Pons (tissue), 1 donor: ENCODE measurements around the gene NFKBIE.
"Not testable (repeated sequence)": the region's sequence is repeated elsewhere in the genome, so short reads cannot be mapped to it uniquely, and the experiment has no call there.

Source experiments
- DNase-seq: peaks from one replicate; pipeline ENCODE4 v3.0.0-alpha.2; 2016; ENCODE audit warnings: low spot score

The NFKBIE gene

GRCh38 chr6:44245912-44246662 is 19.3 kb downstream of the NFKBIE start:
- DNase-seq: peak; percentile 75

GRCh38 chr6:44245391-44245911 is 19.9 kb downstream of the NFKBIE start:
- DNase-seq: no peak

- no peak for DNase-seq
Observed at GRCh38 chr6:44243345-44243744, 22.0 kb downstream of the NFKBIE start.

DNA sequence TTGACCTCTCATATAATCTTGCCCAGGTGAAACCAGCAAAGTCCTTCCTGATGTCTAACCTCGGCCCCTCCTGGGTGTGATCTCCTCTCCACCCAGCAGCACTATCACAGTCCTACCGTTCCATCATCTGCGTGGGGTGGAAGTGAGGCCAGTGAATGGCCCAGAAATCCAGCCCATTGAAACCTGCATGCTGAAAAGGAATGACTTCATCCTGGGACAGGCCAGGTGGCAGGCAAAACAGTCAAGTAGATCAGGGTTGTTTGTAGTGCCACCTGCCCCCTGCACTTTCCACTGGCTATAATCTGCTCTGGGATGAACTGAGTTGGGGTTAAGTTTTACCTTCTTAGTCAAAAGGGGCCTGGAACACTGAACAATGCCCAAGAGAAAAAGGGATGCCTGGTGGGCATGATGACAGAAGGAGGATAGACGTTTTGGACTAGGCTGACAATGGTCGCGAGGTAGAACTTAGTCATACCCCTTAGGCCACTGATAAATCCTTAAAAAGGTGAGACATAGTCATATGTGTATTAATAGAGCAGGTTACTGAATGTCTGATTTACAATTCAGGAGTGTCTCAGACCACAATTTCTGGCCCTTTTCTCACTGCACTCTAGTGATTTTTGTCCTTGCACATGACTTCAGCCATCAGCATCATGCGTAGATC is 26.5 kb downstream of the NFKBIE start:
- DNase-seq: no peak

DNA sequence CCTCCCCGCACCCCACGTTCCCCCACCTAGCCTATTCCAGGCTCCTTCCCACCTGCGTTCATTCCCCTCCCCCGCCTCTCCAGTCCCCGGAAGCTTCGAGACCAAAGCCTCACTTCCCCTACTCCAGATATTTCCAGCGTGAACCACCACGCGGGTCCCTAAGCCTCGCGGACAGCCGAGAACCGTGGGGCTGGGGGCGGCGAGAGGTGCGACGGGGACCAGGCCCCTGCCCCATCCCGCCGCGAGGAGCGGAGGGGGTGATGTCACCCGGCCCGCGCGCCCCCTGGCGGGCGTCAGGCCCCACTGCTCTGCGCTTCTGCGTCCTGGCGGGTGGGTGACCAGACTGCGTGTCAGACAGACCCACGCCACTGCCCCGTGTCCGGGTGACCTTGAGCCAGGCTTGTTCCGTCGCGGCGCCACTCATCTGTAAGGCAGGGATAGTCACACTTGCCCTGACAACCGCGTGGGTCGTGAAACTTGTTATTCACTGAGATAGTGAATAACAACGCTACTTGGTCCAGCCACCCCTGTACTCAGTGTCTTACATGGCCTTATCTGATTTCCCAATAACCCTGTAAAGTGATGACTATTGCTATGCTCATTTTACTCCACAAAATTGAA is 27.4 kb downstream of the NFKBIE start:
- DNase-seq: peak; percentile 80

DNA sequence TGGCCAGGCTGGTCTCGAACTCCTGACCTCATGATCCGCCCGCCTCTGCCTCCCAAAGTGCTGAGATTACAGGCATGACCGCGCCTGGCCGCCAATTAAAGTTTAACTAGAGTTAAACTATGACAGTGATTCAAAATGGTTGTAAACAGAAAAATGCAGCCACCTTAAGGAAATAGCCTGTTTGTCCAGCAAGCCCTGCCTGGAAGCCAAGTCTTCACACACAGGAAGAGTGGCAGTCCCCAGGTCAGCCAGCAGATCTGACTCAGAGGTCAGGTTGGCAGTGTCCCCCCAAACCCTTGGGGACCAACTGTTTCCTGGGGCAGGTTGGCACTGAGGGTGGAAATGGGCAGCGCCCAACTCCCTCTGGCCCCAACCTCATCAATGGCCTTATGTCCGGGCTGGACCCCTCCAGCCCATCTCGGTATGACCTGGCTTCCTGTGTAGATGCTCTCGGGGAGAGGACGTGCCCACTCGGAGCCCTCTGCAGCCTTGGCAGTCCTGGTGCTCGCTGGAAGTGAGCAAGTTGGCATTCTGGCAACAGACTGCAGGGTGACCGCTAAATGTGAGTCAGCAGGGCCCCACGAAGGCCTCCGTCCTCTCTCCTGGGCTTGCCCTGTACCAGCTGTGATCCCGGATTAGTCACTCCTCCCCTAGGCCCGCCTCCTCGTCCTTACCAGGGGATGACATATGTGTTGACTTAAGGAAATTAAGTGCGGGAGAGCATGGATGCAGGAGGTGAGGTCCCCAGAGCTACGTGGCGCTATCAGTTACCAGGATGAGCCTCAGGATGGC is 28.1 kb downstream of the NFKBIE start:
- DNase-seq: peak; percentile 85

DNA sequence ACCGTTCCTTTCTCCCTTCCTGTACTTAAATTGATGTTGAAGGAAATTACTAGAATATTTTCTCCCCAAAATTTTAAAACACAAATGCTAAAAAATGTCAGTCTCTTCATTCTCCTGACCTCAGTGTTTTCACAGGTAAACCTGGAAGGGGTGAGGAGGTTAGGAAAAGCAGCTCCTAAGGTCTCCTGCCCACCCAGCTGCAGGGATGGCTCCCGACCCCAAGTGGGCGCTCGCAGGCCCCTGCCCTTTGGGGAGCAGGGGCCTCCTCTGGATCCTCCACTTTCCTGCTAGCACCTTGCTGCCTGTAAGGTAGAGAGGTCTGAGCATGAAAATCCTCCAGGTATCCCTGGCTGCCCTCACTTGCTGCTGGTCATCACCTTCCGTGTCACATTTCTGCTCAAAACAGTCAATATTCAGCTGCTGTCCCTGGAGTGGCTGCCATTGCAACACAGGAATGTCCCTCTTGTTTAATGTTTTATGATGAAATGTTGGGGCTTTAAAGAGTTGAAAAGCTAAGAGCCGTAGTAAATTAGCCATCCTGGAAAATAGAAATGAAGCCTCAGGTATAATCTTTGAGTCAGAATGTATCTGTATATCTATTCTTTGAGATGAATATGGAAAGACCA is 29.3 kb downstream of the NFKBIE start:
- no peak for DNase-seq

DNA sequence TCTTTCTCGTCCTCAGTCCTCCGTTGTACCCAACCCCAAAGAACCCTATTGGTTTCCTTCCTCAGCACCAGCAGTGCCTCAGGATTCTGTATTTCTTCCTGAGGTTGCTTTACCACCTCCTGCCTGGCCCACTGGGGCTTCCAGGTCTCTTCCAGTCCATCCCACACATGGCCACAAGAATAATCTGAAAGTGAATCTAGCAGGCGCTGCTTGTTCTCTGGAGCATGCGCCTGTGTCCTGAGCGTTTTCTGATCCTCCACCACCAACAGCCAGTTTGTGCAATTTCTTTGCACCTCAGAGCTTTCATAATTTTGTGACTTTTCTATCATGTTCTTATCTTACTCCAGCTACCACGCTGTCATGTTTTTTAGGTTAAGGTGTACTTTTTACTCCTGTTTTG is 30.1 kb downstream of the NFKBIE start:
- DNase-seq: no peak

DNA sequence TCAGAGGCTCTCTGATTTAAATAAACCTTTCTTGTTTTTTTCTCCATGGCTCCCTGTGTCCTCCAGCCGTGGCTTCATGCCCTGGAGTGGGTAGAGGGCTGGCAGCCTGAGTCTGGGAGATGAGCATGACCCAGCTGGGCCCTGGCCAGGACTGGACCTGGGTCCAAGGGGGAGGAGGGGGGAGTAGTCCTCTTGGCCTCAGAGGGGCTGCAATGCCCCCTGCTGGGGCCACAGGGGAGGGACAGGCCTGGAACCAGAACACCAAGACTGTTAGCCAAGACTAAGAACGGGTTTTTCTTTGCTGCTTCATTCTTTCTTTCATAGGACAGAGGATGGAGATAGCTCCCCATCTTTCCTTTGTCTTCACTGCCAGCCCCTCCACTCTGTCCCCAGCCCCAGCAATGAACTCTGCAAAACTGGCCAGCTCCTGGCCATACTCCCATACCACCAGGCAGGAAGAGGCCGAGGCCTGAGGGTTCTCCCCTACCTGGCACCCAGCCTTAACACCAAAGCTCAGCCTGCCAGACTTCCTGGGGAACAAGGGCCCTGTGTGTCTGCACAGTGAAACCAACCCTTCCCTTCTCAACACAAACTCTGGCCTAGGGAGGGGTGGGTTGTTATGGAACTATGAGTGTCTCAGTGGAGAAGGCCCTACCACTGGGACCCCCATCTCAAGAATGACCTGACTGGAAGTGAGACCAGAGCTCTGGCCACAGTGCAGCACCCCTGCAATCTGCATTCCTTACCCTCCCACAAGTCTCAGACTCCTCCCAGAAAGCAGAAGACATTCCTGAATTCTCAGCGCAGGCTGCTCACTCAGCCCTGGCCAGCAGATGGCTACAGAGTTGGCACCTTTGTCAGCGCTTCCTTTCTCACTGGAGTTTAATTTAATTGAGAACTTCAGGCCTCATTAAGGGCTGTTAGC is 31.0 kb downstream of the NFKBIE start:
- DNase-seq: peak; percentile 93

- DNase-seq: no peak
Observed at GRCh38 chr6:44233567-44234100, 31.7 kb downstream of the NFKBIE start.

GRCh38 chr6:44232676-44233566 is 32.4 kb downstream of the NFKBIE start:
- no peak for DNase-seq

GRCh38 chr6:44231426-44231825 is 33.9 kb downstream of the NFKBIE start:
- DNase-seq: not testable (repeated sequence)

GRCh38 chr6:44230034-44230675 is 35.2 kb downstream of the NFKBIE start:
- no peak for DNase-seq

DNA sequence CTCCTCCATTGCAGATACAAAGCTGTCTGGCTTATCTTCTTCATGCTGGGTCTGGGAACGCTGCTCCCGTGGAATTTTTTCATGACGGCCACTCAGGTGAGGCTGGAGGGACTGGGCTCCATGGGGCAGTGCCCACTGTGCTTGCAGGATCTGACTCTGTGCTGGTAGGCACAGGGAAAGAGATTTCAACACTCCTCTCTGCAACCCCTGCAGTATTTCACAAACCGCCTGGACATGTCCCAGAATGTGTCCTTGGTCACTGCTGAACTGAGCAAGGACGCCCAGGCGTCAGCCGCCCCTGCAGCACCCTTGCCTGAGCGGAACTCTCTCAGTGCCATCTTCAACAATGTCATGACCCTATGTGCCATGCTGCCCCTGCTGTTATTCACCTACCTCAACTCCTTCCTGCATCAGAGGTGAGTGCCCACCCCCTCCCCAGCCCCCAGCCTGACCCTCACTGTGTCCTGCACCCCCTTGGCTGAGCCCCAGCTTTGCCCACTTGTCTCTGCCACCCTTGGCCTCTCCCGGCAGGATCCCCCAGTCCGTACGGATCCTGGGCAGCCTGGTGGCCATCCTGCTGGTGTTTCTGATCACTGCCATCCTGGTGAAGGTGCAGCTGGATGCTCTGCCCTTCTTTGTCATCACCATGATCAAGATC is 35.8 kb downstream of the NFKBIE start:
- DNase-seq: no peak

DNA sequence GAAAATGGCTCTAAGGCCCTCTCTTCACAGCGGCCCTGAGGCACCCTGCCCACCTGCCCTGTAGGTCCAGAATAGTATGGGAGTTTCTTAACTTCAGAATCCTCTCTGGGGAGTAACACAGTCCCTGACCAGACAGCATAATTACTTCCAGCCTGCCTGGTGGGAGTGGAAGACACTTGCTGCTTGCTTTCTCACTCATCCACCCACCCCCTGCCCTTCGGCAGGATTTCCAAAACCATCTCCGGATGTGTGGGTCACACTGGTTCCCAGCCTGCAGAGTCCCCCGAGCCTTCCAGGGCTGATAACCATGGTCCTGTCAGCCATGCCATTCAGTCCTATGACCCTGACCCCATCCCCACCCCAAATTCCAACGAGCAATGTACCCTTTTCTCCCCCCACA is 36.5 kb downstream of the NFKBIE start:
- no peak for DNase-seq

DNA sequence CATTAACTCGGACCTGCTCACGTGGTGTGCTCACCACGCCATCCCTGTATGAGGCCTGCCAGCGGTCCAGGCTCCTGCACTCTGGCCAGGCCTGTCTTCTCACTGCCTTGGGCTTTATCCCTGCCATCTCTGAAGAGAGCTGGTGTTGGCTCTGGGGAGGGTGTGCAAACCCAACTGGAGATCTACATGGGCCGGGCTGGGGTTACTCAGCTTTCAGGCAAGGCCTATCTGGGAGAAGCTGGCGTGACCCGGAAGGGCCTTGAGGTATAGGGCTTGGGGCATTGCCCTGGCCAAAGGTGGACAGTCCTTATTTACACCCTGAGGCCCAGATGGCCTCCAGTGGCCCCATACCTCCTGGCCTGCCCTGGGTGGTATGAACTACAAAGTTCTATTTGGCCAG is 36.9 kb downstream of the NFKBIE start:
- no peak for DNase-seq

DNA sequence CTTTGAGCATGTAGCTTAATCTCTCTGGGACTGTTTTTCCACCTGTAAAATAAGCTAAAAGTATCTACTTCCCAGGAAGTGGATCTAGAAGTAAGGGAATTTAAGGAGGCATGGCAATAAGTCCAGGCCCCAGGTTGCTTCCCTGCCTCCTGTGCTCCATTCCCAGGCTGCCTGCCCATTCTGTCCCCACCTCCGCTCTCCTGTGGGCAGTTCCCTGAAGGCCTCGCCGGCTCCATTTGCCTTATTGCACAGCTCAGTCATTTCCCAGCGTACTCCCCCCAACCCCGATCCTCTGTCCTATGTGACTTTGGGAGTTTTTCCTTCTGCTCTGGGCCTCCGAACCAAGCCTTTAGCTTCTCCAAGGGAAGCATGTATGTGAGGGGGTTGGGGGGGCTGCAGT is 37.3 kb downstream of the NFKBIE start:
- no peak for DNase-seq

GRCh38 chr6:44227148-44227793 is 38.1 kb downstream of the NFKBIE start:
- no peak for DNase-seq
